ENCODE results near the gene CDK15. TPM values are rescaled to one million over a fixed set of nuclear protein-coding genes. Genes with fewer than 3 reads are reported as not detected.

The CDK15 gene
- total RNA-seq, 1 donor from 2014 or later, result 1.5 TPM

GRCh38 chr2:201909961-201910361, 103.6 kb downstream of the CDK15 start:
- intact Hi-C loops (cut with DNase I), result no loop called here
- H3K27ac ChIP-seq, result no peak overlapping the region
- no peaks in the 10 kb centered on the region for H3K4me1 ChIP-seq
- no peaks in the 10 kb centered on the region for H3K36me3 ChIP-seq
- H3K9me3 ChIP-seq, result no peaks in the 10 kb centered on the region
- DNase-seq (ENCODE audit: low spot score in 2 of 2), result no peak
- TF ChIP-seq, protein P1, sequence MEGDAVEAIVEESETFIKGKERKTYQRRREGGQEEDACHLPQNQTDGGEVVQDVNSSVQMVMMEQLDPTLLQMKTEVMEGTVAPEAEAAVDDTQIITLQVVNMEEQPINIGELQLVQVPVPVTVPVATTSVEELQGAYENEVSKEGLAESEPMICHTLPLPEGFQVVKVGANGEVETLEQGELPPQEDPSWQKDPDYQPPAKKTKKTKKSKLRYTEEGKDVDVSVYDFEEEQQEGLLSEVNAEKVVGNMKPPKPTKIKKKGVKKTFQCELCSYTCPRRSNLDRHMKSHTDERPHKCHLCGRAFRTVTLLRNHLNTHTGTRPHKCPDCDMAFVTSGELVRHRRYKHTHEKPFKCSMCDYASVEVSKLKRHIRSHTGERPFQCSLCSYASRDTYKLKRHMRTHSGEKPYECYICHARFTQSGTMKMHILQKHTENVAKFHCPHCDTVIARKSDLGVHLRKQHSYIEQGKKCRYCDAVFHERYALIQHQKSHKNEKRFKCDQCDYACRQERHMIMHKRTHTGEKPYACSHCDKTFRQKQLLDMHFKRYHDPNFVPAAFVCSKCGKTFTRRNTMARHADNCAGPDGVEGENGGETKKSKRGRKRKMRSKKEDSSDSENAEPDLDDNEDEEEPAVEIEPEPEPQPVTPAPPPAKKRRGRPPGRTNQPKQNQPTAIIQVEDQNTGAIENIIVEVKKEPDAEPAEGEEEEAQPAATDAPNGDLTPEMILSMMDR (IDR thresholded peaks at IDR 0.05), result no peak
- H3K4me3 ChIP-seq, result no peak overlapping the region
- no peaks in the 10 kb centered on the region for H3K27me3 ChIP-seq

GRCh38 chr2:201911372-201911771, 105.0 kb downstream of the CDK15 start:
- DNase-seq (ENCODE audit: low spot score in 2 of 2), result no peak
- no peaks in the 10 kb centered on the region for H3K9me3 ChIP-seq
- H3K36me3 ChIP-seq, result no peaks in the 10 kb centered on the region
- H3K27ac ChIP-seq, result no peak overlapping the region
- no peaks in the 10 kb centered on the region for H3K4me1 ChIP-seq
- TF ChIP-seq, protein P1 (IDR thresholded peaks at IDR 0.05), result no peak
- H3K27me3 ChIP-seq, result no peaks in the 10 kb centered on the region
- intact Hi-C loops (cut with DNase I), result no loop called here
- H3K4me3 ChIP-seq, result no peak overlapping the region

- Histone ChIP-seq H3K9me3 (no peaks in the 10 kb centered on the region), H3K4me3 (no peak overlapping the region), H3K27ac (no peak overlapping the region), H3K27me3 (no peaks in the 10 kb centered on the region), H3K4me1 (no peaks in the 10 kb centered on the region), H3K36me3 (no peaks in the 10 kb centered on the region)
- no peak for DNase-seq (ENCODE audit: low spot score in 2 of 2)
- TF ChIP-seq, protein P1 (IDR thresholded peaks at IDR 0.05), result no peak
- intact Hi-C loops (cut with DNase I), result no loop called here
Measured at GRCh38 chr2:201913201-201913600, 106.9 kb downstream of the CDK15 start.

DNA sequence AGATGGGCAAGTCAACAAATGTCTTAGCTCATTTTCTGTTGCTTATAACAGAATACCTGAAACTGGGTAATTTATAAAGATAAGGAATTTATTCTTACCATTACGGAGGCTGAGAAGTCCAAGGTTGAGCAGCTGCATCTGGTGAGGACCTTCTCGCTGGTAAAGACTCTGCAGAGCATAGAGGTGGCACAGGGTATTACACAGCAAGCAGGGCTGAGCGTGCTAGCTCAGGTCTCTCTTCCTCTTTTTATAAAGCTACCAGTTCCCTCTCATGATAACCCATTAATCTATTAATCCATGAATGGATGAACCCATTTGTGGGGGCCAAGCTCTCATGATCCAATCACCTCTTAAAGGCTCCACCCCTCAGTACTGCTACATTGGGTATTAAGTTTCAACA, 109.1 kb downstream of the CDK15 start:
- no peak for DNase-seq (ENCODE audit: low spot score in 2 of 2)
- Histone ChIP-seq H3K4me3 (no peak overlapping the region), H3K27me3 (no peaks in the 10 kb centered on the region), H3K27ac (no peak overlapping the region), H3K4me1 (no peaks in the 10 kb centered on the region), H3K9me3 (no peaks in the 10 kb centered on the region), H3K36me3 (no peaks in the 10 kb centered on the region)
- TF ChIP-seq, protein P1 (IDR thresholded peaks at IDR 0.05), result no peak
- intact Hi-C loops (cut with DNase I), result no loop called here

DNA sequence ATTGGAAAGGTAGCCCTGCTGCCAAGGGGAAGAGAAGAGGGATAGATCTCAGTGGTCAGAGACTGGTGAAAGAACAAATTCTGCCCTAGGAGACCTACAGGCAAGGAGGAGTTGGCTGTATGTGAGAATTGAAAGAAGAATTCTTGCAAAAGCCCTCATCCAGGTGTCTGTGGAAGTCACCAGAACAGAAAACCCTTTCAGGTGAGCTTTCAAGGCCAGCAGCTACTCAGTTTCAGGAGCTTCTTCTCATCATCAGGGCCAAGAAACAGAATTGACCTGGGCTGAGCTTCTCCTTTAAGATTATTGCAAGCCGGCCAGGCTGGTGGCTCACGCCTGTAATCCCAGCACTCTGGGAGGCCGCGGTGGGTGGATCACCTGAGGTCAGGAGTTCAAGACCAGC, 110.2 kb downstream of the CDK15 start:
- DNase-seq (ENCODE audit: low spot score in 2 of 2), result no peak
- Histone ChIP-seq H3K4me1 (no peaks in the 10 kb centered on the region), H3K27me3 (no peaks in the 10 kb centered on the region), H3K27ac (no peak overlapping the region), H3K4me3 (no peak overlapping the region), H3K9me3 (no peaks in the 10 kb centered on the region), H3K36me3 (no peaks in the 10 kb centered on the region)
- TF ChIP-seq, protein P1 (IDR thresholded peaks at IDR 0.05), result no peak
- intact Hi-C loops (cut with DNase I), result no loop called here

DNA sequence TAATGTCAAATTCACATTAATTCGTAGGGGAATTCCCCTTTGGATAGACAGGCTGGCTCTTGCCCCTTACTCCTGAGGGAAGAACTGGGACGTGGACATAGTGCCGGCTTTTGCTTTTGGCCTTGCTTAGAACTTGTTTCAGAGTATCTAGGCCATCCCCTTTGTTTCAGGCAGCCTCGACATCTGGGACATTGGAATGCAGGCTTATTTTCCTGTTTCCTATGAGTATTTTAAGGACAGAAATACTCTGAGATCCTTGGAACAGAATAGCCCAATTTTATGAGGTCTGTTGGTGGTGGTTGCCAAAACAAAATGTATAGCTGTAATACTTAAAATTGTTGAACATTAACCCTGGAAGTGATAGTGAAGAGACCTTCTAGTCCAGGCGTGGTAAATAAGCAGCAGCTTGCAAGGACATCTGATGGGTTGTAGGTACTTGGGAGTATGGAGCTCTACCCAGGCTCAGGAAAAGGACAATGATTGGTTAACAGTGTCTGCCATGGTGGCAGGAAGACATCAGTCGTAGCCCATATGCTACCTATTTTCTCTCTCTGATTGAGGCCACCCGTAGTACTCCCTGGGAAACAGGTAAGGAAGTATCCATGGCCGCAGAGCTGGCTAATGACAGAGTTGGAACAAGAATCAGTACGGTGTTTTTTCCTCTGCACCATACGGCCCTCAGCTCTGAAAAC, 112.4 kb downstream of the CDK15 start:
- no peak overlapping the region for H3K4me3 ChIP-seq
- TF ChIP-seq, protein P1 (IDR thresholded peaks at IDR 0.05), result no peak
- H3K9me3 ChIP-seq, result no peaks in the 10 kb centered on the region
- H3K27ac ChIP-seq, result no peak overlapping the region
- no peaks in the 10 kb centered on the region for H3K36me3 ChIP-seq
- H3K27me3 ChIP-seq, result no peaks in the 10 kb centered on the region
- H3K4me1 ChIP-seq, result no peaks in the 10 kb centered on the region
- no peak for DNase-seq (ENCODE audit: low spot score in 2 of 2)
- intact Hi-C loops (cut with DNase I), result no loop called here

All from ascending aorta (tissue), 2 donors.